Keratinocyte (primary cell): ENCODE measurements around the gene ERMAP.

ENCODE experiments used
- CTCF ChIP-seq, 3 experiments: IDR thresholded peaks in 1 of 3; conservative IDR thresholded peaks in 1 of 3; optimal IDR thresholded peaks in 1 of 3; 2 replicates in 2 of 3; 3 replicates in 1 of 3; pipeline versions ENCODE3 to v1.5.1; 2011; ENCODE audit warnings: low read length in 3 of 3, mild to moderate bottlenecking in 3 of 3, moderate library complexity in 2 of 3, control low read depth in 1 of 3, inconsistent platforms in 1 of 3; ENCODE audit not compliant: insufficient read depth in 2 of 3; ENCODE audit errors: extremely low read depth in 1 of 3
- EZH2 ChIP-seq: IDR thresholded peaks from one replicate; pipeline ENCODE4 v1.6.1; 2012; ENCODE audit warnings: inconsistent platforms, mild to moderate bottlenecking, low read length, moderate library complexity

- no peak for TF ChIP-seq CTCF (optimal IDR thresholded peaks at IDR 0.05 in 1 of 3, IDR thresholded peaks at IDR 0.05 in 1 of 3, conservative IDR thresholded peaks at IDR 0.05 in 1 of 3; ENCODE audit: extremely low read depth in 1 of 3, insufficient read depth in 2 of 3, low read length in 3 of 3)
- TF ChIP-seq EZH2 = no peak
Measured at GRCh38 chr1:42841440-42842147, 24.7 kb downstream of the ERMAP start.
